H9 (cell line): ENCODE results near the gene ARFGEF2. TPM values are rescaled to one million over a fixed set of nuclear protein-coding genes. Genes with fewer than 3 reads are reported as not detected.

Experiments used
- DNase-seq: peaks from one replicate; pipeline ENCODE4 v3.0.0-alpha.2; 2017
- H2AFZ ChIP-seq: one replicate; pipeline ENCODE4 v1.6.1; 2013; ENCODE audit warnings: mild to moderate bottlenecking, low read length, control low read depth, moderate library complexity
- H2AK5ac ChIP-seq: 2 replicates; pipeline ENCODE4 v1.6.1; 2013; ENCODE audit warnings: low read length, control low read depth, mixed read lengths; ENCODE audit not compliant: insufficient read length
- H2BK120ac ChIP-seq: one replicate; pipeline ENCODE4 v1.6.1; 2013; ENCODE audit warnings: low read depth, mild to moderate bottlenecking, low read length, control low read depth, inconsistent platforms; ENCODE audit not compliant: poor library complexity, severe bottlenecking
- H2BK12ac ChIP-seq: 2 replicates; pipeline ENCODE4 v1.6.1; 2013; ENCODE audit warnings: low read length, control low read depth, mixed read lengths, low read depth; ENCODE audit not compliant: insufficient read length
- H2BK15ac ChIP-seq: 2 replicates; pipeline ENCODE4 v1.6.1; 2013; ENCODE audit warnings: low read depth, low read length, control low read depth
- H2BK20ac ChIP-seq: one replicate; pipeline ENCODE4 v1.6.1; 2013; ENCODE audit warnings: low read depth, mild to moderate bottlenecking, low read length, control low read depth, inconsistent platforms; ENCODE audit not compliant: poor library complexity, severe bottlenecking
- H2BK5ac ChIP-seq: 2 replicates; pipeline ENCODE4 v1.6.1; 2013; ENCODE audit warnings: low read length, control low read depth, mixed read lengths; ENCODE audit not compliant: insufficient read length
- H3K14ac ChIP-seq: 2 replicates; pipeline ENCODE4 v1.6.1; 2013; ENCODE audit warnings: low read length, control low read depth; ENCODE audit not compliant: insufficient read depth
- H3K18ac ChIP-seq: 2 replicates; pipeline ENCODE4 v1.6.1; 2013; ENCODE audit warnings: low read depth, mild to moderate bottlenecking, mixed read lengths, low read length, control low read depth; ENCODE audit not compliant: insufficient read length
- H3K23ac ChIP-seq: 2 replicates; pipeline ENCODE4 v1.6.1; 2013; ENCODE audit warnings: low read length, control low read depth, mixed read lengths, low read depth; ENCODE audit not compliant: insufficient read length
- H3K23me2 ChIP-seq: 2 replicates; pipeline ENCODE4 v1.6.1; 2013; ENCODE audit warnings: low read depth, mild to moderate bottlenecking, mixed read lengths, low read length, control low read depth; ENCODE audit not compliant: insufficient read length, poor library complexity, severe bottlenecking
- H3K27ac ChIP-seq: 2 replicates; pipeline ENCODE4 v1.5.1; 2013; ENCODE audit warnings: low read length, control low read depth, mixed read lengths, low read depth; ENCODE audit not compliant: insufficient read length
- H3K27me3 ChIP-seq: 2 replicates; pipeline ENCODE4 v1.6.1; 2013; ENCODE audit warnings: low read length, control low read depth, inconsistent platforms; ENCODE audit not compliant: insufficient read depth
- H3K4ac ChIP-seq: 2 replicates; pipeline ENCODE4 v1.6.1; 2013; ENCODE audit warnings: low read depth, mild to moderate bottlenecking, control low read depth, inconsistent platforms, low read length, moderate library complexity
- H3K4me1 ChIP-seq: 2 replicates; pipeline ENCODE4 v1.6.1; 2013; ENCODE audit warnings: low read length, control low read depth, inconsistent platforms; ENCODE audit not compliant: insufficient read depth
- H3K4me2 ChIP-seq: 2 replicates; pipeline ENCODE4 v1.6.1; 2013; ENCODE audit warnings: low read length, control low read depth, mixed read lengths; ENCODE audit not compliant: insufficient read length, insufficient read depth
- H3K56ac ChIP-seq: 2 replicates; pipeline ENCODE4 v1.6.1; 2013; ENCODE audit warnings: low read depth, mild to moderate bottlenecking, mixed read lengths, low read length, control low read depth; ENCODE audit not compliant: insufficient read length
- H3K79me1 ChIP-seq: 2 replicates; pipeline ENCODE4 v1.6.1; 2013; ENCODE audit warnings: low read depth, mild to moderate bottlenecking, moderate library complexity, low read length, control low read depth, inconsistent platforms; ENCODE audit not compliant: insufficient read depth, poor library complexity, severe bottlenecking
- H3K79me2 ChIP-seq: 2 replicates; pipeline ENCODE4 v1.6.1; 2013; ENCODE audit warnings: low read length, control low read depth, inconsistent platforms; ENCODE audit not compliant: insufficient read depth
- H3K9ac ChIP-seq: 2 replicates; pipeline ENCODE4 v1.6.1; 2013; ENCODE audit warnings: low read length, control low read depth, mixed read lengths; ENCODE audit not compliant: insufficient read length; ENCODE audit errors: extremely low read depth
- H3K9me3 ChIP-seq: one replicate; pipeline ENCODE4 v1.6.1; 2013; ENCODE audit warnings: low read depth, low read length, inconsistent platforms; ENCODE audit not compliant: control insufficient read depth
- H3T11ph ChIP-seq: one replicate; pipeline ENCODE4 v1.6.1; 2013; ENCODE audit warnings: mild to moderate bottlenecking, low read length, control low read depth, inconsistent platforms
- H4K20me1 ChIP-seq: one replicate; pipeline ENCODE4 v1.6.1; 2013; ENCODE audit not compliant: control insufficient read depth, insufficient read length, insufficient read depth
- H4K5ac ChIP-seq: 2 replicates; pipeline ENCODE4 v1.6.1; 2013; ENCODE audit warnings: low read depth, mild to moderate bottlenecking, mixed read lengths, low read length, control low read depth; ENCODE audit not compliant: insufficient read length
- H4K8ac ChIP-seq: replicated peaks from 2 replicates; pipeline ENCODE4 v1.6.1; 2013; ENCODE audit warnings: low read length, control low read depth, mixed read lengths, low read depth; ENCODE audit not compliant: insufficient read length
- H4K91ac ChIP-seq: 2 replicates; pipeline ENCODE4 v1.6.1; 2013; ENCODE audit warnings: low read depth, mild to moderate bottlenecking, moderate library complexity, mixed read lengths, low read length, control low read depth; ENCODE audit not compliant: insufficient read length
- H3K27ac Mint-ChIP-seq, 3 experiments: 2 replicates in 2 of 3; 3 replicates in 1 of 3; pipeline ENCODE4 v1.8.0; 2020 to 2021; ENCODE audit warnings: mixed read lengths in 3 of 3, mild to moderate bottlenecking in 1 of 3, moderate library complexity in 1 of 3
- H3K27me3 Mint-ChIP-seq: 2 replicates; pipeline ENCODE4 v1.8.0; 2021; ENCODE audit warnings: low read depth, mild to moderate bottlenecking, moderate library complexity, mixed read lengths
- H3K36me3 Mint-ChIP-seq, 3 experiments: 2 replicates in 2 of 3; 3 replicates in 1 of 3; pipeline ENCODE4 v1.8.0; 2020 to 2021; ENCODE audit warnings: low read depth in 3 of 3, mixed read lengths in 3 of 3; ENCODE audit not compliant: insufficient read depth in 1 of 3
- H3K4me1 Mint-ChIP-seq, 2 experiments: 2 replicates each; pipeline ENCODE4 v1.8.0; 2020; ENCODE audit warnings: mixed read lengths in 2 of 2
- H3K4me3 Mint-ChIP-seq, 2 experiments: 2 replicates in 1 of 2; 3 replicates in 1 of 2; pipeline ENCODE4 v1.8.0; 2020 to 2021; ENCODE audit warnings: mild to moderate bottlenecking in 2 of 2, mixed read lengths in 2 of 2, moderate library complexity in 1 of 2
- H3K9me3 Mint-ChIP-seq, 2 experiments: 2 replicates in 1 of 2; 3 replicates in 1 of 2; pipeline ENCODE4 v1.8.0; 2020; ENCODE audit warnings: mild to moderate bottlenecking in 2 of 2, mixed read lengths in 2 of 2, moderate library complexity in 1 of 2
- WGBS: extraction: QIAGEN DNeasy Blood & Tissue Kit; methylation state at CpG from one replicate; pipeline ENCODE4 v1.1.7; 2013; ENCODE audit warnings: missing lambda C conversion rate, low lambda C conversion rate, mixed read lengths; ENCODE audit not compliant: insufficient read length; ENCODE audit errors: extremely low coverage; 5-methylcytosine and 5-hydroxymethylcytosine counted together
- total RNA-seq: library from RNA; stranded (reverse); gene quantifications from 2 replicates; pipeline ENCODE4 v1.2.1, GENCODE V29; 2021
- TF ChIP-seq, protein P1 (sequence below): fragments of 200-600 bp; sonication (generic); conservative IDR thresholded peaks from 3 replicates; pipeline ENCODE4 v1.8.0; 2021; ENCODE audit warnings: antibody characterized with exemption, mild to moderate bottlenecking

ARFGEF2 gene
- total RNA-seq, 1 experiment from 2014 or later: 16.6 TPM

DNA sequence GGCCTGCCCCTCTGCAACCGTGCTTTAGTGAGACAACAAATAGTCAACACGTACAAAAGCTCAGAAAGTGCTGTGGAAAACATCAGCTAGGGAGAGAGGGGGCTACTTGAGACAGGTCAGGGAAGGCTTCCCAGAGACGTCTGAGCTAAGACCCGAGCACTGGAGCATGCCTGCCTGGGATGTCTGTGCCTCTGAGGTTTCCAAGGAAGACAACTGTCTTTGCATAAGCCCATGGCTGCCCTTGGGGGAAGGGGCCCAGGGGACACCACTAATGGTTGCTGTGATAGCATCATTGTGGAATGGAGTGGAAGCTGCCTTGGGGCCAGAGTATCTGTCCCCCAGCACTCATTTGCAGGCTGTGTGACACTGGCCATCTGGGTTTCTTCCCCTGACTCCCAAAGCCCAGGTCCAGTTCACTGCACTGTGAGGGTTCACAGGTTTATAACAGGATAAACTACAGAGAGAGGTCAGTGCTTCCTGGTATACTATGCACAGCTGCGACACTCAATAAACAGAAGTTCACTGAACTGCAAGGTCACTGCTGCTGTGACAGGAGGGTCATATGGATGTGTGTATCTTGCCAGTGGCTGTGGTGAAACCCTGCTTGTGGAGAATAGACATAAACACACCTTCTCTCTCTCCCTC is 1.5 kb upstream of the ARFGEF2 start:
- no peak overlapping the region for H3K18ac ChIP-seq
- H3K9ac ChIP-seq: no peak overlapping the region
- H2BK15ac ChIP-seq: no peak overlapping the region
- H3K23me2 ChIP-seq: peaks cover 7% of the 10 kb centered on the region
- H2AFZ ChIP-seq: no peak overlapping the region
- no peak overlapping the region for H3K56ac ChIP-seq
- no peak for DNase-seq
- H4K91ac ChIP-seq: no peak overlapping the region
- H4K5ac ChIP-seq: no peak overlapping the region
- no peak overlapping the region for H2AK5ac ChIP-seq
- Mint-ChIP-seq H3K4me1 (peaks cover 20 to 22% of the 10 kb centered on the region in 2 experiments), H3K4me3 (peak overlapping the region; percentile 84 to 92), H3K27me3 (peaks cover 9% of the 10 kb centered on the region), H3K36me3 (no peaks in the 10 kb centered on the region; a peak in 1 of 7 replicates), H3K9me3 (no peaks in the 10 kb centered on the region; a peak in 1 of 5 replicates), H3K27ac (no peak overlapping the region)
- H2BK20ac ChIP-seq: no peak overlapping the region
- H3K4me1 ChIP-seq: peaks cover 2% of the 10 kb centered on the region; the same call in 1 of the 2 replicates
- no peak overlapping the region for H3K4ac ChIP-seq
- H3K4me2 ChIP-seq: peak overlapping the region; percentile 96
- H2BK5ac ChIP-seq: no peak overlapping the region
- H3K14ac ChIP-seq: no peak overlapping the region
- no peak overlapping the region for H3K27ac ChIP-seq
- no peaks in the 10 kb centered on the region for H3K27me3 ChIP-seq
- no peaks in the 10 kb centered on the region for H4K20me1 ChIP-seq
- H3K79me2 ChIP-seq: peaks cover 11% of the 10 kb centered on the region; the same call in 1 of the 2 replicates
- TF ChIP-seq, protein P1, sequence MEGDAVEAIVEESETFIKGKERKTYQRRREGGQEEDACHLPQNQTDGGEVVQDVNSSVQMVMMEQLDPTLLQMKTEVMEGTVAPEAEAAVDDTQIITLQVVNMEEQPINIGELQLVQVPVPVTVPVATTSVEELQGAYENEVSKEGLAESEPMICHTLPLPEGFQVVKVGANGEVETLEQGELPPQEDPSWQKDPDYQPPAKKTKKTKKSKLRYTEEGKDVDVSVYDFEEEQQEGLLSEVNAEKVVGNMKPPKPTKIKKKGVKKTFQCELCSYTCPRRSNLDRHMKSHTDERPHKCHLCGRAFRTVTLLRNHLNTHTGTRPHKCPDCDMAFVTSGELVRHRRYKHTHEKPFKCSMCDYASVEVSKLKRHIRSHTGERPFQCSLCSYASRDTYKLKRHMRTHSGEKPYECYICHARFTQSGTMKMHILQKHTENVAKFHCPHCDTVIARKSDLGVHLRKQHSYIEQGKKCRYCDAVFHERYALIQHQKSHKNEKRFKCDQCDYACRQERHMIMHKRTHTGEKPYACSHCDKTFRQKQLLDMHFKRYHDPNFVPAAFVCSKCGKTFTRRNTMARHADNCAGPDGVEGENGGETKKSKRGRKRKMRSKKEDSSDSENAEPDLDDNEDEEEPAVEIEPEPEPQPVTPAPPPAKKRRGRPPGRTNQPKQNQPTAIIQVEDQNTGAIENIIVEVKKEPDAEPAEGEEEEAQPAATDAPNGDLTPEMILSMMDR: no peak
- H3T11ph ChIP-seq: no peak overlapping the region
- no peak overlapping the region for H2BK120ac ChIP-seq
- H4K8ac ChIP-seq: no peak overlapping the region
- H3K23ac ChIP-seq: no peak overlapping the region
- WGBS: no CpG with 5 or more reads among the region's 5 CpGs
- no peaks in the 10 kb centered on the region for H3K9me3 ChIP-seq
- peaks cover 9% of the 10 kb centered on the region for H3K79me1 ChIP-seq
- no peak overlapping the region for H2BK12ac ChIP-seq
